C4-2B (cell line): ENCODE results near the gene AGO4.

Source experiments
- CTCF ChIP-seq: fragments of 450-650 bp; conservative IDR thresholded peaks from 2 replicates; pipeline ENCODE4 v1.5.1; 2017; ENCODE audit warnings: mild to moderate bottlenecking
- ZFX ChIP-seq: fragments of 450-650 bp; IDR thresholded peaks from 2 replicates; pipeline ENCODE4 v1.6.1; 2017

- TF ChIP-seq CTCF (no peak), ZFX (no peak)
Measured at GRCh38 chr1:35836734-35837133, 28.9 kb downstream of the AGO4 start.
